ENCODE data around the gene OR52N5. TPM values are rescaled to one million over a fixed set of nuclear protein-coding genes. Genes with fewer than 3 reads are reported as not detected.

Gene OR52N5
- 10 to 100 TPM in 1 of 4 donors, not detected in 3; 11.9 TPM for total RNA-seq

DNA sequence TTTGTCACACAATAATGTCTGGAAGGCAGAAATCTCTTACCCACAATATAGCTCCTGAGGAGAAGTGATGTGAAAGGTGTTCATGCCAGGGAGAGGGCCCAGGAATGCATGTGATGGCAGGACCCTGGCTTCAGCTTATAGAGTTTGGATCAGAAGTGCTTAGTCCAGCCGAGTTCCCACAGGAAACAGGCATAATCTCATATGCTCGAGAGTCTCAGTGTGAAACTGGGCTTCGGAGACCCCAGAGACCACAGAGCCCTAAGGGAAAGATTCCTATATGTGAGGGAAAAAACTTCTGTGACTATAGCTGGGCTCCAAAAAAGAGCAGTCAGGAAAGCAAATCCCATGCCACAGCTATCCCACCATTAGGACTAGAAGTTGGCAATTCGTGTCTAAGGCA is at the start of gene OR52N5:
TSS of gene OR52N5 (minus strand) at position 101 of the 400 bp plus-strand sequence. CDS start 4,721 bp downstream, outside the sequence.
- TF ChIP-seq, protein P1, sequence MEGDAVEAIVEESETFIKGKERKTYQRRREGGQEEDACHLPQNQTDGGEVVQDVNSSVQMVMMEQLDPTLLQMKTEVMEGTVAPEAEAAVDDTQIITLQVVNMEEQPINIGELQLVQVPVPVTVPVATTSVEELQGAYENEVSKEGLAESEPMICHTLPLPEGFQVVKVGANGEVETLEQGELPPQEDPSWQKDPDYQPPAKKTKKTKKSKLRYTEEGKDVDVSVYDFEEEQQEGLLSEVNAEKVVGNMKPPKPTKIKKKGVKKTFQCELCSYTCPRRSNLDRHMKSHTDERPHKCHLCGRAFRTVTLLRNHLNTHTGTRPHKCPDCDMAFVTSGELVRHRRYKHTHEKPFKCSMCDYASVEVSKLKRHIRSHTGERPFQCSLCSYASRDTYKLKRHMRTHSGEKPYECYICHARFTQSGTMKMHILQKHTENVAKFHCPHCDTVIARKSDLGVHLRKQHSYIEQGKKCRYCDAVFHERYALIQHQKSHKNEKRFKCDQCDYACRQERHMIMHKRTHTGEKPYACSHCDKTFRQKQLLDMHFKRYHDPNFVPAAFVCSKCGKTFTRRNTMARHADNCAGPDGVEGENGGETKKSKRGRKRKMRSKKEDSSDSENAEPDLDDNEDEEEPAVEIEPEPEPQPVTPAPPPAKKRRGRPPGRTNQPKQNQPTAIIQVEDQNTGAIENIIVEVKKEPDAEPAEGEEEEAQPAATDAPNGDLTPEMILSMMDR (IDR thresholded peaks at IDR 0.05): no peak
- ATAC-seq (ENCODE audit: low FRiP score) (no peak), DNase-seq (ENCODE audit: low spot score) (no peak)

DNA sequence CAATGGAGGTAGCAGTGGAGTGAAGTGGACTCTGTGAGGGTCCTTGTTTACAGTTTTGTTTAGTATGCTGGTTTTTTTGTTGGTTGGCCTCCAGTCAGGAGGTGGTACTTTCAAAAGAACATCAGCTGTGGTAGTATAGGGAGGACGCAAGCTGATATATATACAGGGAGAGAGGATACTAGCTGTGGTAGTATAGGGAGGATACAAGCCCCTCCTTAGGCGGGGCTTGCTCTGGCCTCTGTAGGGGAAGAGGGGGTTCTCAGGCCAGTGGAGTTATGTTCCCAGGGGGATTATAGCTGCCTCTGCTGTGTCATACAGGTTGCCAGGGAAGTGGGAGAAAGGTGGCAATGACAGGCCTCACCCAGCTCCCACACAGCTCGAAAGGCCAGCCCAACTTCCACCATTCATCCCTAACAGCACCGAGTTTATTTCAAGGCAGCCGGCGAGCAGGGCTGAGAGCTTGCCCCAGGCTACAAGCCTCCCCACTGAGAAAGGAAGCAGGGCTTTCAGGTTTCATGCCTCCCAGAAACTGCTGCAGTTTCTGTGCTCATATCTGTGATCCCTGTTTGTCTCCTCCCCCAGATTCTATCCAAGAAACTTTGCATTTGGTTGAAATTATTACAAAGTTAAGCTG is 48.2 kb upstream of the OR52N5 start:
- TF ChIP-seq, protein P1 (IDR thresholded peaks at IDR 0.05): no peak
- DNase-seq (ENCODE audit: low spot score): no peak
- ATAC-seq (ENCODE audit: low FRiP score): no peak

DNA sequence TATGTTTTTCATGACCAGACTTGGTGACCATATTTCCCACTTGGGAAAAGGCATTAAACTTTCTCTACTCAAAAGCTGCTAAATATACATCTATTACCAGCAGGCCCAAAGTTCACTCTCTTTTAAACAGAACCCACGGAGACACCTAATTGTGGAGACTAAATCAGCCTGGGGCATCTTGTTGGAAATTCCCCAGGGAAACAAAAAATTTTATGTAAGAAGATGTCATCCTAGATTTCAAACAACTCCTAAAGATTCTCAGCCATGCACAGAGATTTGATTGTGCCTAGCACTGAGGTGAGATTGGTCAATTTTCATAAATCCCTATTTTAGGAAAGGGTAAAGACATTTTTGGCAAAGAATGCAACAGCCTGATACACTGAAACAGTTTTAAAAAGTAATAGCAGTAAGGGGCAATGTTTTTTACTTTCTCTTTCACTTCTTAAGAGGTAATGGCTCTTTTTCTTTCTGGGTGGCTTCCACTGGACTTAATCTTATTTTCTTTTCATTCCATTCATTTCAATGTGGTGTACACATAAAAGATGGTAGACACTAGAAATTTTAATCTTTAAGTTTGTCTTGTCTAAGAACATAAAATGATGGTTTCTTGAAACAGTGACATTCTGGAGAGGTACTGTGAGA is 35.2 kb upstream of the OR52N5 start:
- DNase-seq (ENCODE audit: low spot score) (no peak), ATAC-seq (ENCODE audit: low FRiP score) (no peak)
- TF ChIP-seq, protein P1 (IDR thresholded peaks at IDR 0.05): no peak

DNA sequence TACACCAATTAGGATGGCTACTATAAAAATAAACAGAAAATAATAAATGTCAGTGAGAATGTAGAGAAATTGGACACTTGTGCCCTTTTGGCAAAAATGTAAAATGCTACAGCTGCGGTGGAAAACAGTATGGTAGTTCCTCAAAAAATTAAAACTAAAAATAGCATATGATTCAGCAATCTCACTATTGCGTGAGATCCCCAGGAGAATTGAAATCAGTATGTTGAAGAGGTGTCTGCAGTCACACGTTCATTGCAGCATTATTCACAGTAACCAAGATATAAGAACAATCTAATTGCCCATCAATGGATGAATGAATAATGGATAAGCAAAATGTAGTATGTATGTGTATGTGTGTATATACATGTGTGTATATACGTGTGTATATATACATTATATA is 32.4 kb upstream of the OR52N5 start:
- TF ChIP-seq, protein P1 (IDR thresholded peaks at IDR 0.05): no peak
- no peak for ATAC-seq (ENCODE audit: low FRiP score)
- DNase-seq (ENCODE audit: low spot score): no peak

DNA sequence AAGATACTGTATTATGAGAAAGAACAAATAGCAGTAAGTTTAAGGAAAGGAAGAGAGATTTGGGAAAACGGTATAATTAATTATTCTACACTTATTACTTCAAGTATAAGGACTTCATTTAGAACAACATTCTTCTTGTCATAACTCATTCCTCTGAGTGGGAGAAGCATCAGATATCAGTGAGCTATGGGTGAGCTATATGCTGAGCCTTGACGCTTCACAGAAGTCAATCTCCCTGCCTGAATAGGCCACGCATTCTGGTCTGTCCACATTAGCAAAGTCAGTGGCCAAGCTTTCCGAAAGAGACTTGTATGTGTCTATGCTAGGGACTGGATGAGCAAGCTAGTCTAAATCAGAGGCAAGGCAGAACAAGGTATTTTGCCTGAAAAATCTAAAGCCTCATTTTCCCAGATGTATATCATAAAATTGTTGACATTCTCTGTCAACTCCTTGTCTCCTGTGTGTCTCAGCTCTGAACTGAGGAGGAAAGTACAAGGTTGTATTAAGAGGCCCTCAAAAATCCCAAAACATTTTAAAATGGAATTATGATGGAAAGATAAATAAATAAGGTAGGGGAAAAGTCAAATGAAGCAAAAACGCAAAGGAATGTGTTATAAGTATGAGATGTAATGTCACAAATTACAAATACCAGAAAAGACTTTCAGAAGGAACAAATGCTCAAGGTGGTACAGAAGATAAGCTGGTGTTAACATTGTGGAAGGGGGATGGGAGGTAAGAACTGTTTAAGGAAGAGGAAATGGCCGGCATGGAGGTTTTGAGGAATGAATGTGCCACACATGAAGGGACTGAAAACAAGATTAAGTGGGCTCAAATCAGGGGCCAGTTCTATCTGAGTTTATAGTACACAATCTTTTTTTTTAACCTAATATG is 27.0 kb upstream of the OR52N5 start:
- TF ChIP-seq, protein P1 (IDR thresholded peaks at IDR 0.05): no peak
- ATAC-seq (ENCODE audit: low FRiP score): no peak
- no peak for DNase-seq (ENCODE audit: low spot score)

DNA sequence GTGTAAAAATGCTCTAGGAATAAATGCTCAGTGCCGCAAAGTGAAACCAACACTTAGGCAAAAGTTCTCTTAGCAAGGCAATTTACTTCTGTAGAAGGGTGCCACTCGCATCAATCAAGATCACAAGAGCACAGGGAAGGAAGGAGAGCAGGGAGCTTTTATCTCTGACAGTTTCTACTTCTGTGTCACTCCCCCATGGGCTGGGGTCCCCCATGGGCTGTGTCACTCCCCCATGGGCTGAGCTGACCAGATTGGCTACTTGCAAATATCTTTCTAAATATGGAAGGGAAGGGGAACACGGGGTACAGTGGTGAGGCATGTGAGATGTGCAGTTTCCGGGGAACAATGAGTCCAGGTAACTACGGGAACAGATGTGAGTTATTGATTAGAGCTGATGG is 26.0 kb upstream of the OR52N5 start:
- TF ChIP-seq, protein P1 (IDR thresholded peaks at IDR 0.05): no peak
- DNase-seq (ENCODE audit: low spot score) (no peak), ATAC-seq (ENCODE audit: low FRiP score) (no peak)
